Parathyroid adenoma (tissue), 2 donors: ENCODE measurements around the gene ACACB.
A peak's percentile ranks its signal among the peaks of the same experiment; 100 is the strongest.
"Not testable (repeated sequence)": the region's sequence is repeated elsewhere in the genome, so short reads cannot be mapped to it uniquely, and the experiment has no call there.

Experiments
- H2AFZ ChIP-seq: fragments of 300-600 bp; sonication (generic); one replicate; pipeline ENCODE4 v1.7.0; 2017; ENCODE audit warnings: antibody characterized with exemption, mild to moderate bottlenecking
- H3K27ac ChIP-seq: fragments of 300-600 bp; sonication (generic); one replicate; pipeline ENCODE4 v1.7.0; 2017
- H3K27me3 ChIP-seq: fragments of 300-600 bp; sonication (generic); one replicate; pipeline ENCODE4 v1.7.0; 2017; ENCODE audit warnings: low read length; ENCODE audit not compliant: control insufficient read depth, insufficient read depth
- H3K36me3 ChIP-seq: fragments of 300-600 bp; sonication (generic); one replicate; pipeline ENCODE4 v1.7.0; 2017; ENCODE audit warnings: low read length; ENCODE audit not compliant: control insufficient read depth, insufficient read depth
- H3K4me1 ChIP-seq: fragments of 300-600 bp; sonication (generic); one replicate; pipeline ENCODE4 v1.7.0; 2017; ENCODE audit warnings: control low read depth
- H3K4me2 ChIP-seq: fragments of 300-600 bp; sonication (generic); one replicate; pipeline ENCODE4 v1.7.0; 2017; ENCODE audit warnings: low read length
- H3K4me3 ChIP-seq: fragments of 300-600 bp; sonication (generic); one replicate; pipeline ENCODE4 v1.7.0; 2017; ENCODE audit warnings: low read depth, low read length
- H3K79me2 ChIP-seq: fragments of 300-600 bp; sonication (generic); one replicate; pipeline ENCODE4 v1.7.0; 2017; ENCODE audit warnings: control low read depth
- H3K9ac ChIP-seq: fragments of 300-600 bp; sonication (generic); one replicate; pipeline ENCODE4 v1.7.0; 2017; ENCODE audit warnings: mild to moderate bottlenecking
- H3K9me3 ChIP-seq: fragments of 300-600 bp; sonication (generic); one replicate; pipeline ENCODE4 v1.7.0; 2017; ENCODE audit warnings: low read length; ENCODE audit not compliant: control insufficient read depth
- TF ChIP-seq, protein P1 (sequence below): fragments of 300-600 bp; sonication (generic); IDR thresholded peaks from one replicate; pipeline ENCODE4 v1.7.0; 2017; ENCODE audit warnings: antibody characterized with exemption, mild to moderate bottlenecking
- donor health status: primary hyperparathyroidism.

ACACB gene

DNA sequence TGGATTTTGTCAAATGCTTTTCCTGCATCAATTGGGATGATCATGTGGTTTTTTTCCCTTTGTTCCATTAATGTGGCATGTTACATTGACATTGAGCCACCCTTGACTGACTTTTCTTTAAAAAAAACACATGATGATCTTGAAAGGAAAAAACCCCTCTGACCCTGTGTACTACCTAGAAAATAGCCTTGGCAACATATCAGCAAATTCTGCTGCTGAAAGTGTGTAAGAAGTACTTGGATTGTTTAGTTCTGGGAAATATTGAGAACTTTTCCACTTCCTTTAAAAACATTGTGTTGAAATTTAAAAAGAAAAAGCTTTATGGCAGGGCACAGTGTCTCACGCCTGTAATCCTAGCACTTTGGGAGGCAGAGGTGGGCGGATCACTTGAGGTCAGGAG, 20.7 kb downstream of the ACACB start:
- H3K36me3 ChIP-seq: no peaks in the 10 kb centered on the region
- H3K27me3 ChIP-seq: no peaks in the 10 kb centered on the region
- H3K79me2 ChIP-seq: peaks cover 35% of the 10 kb centered on the region
- TF ChIP-seq, protein P1, sequence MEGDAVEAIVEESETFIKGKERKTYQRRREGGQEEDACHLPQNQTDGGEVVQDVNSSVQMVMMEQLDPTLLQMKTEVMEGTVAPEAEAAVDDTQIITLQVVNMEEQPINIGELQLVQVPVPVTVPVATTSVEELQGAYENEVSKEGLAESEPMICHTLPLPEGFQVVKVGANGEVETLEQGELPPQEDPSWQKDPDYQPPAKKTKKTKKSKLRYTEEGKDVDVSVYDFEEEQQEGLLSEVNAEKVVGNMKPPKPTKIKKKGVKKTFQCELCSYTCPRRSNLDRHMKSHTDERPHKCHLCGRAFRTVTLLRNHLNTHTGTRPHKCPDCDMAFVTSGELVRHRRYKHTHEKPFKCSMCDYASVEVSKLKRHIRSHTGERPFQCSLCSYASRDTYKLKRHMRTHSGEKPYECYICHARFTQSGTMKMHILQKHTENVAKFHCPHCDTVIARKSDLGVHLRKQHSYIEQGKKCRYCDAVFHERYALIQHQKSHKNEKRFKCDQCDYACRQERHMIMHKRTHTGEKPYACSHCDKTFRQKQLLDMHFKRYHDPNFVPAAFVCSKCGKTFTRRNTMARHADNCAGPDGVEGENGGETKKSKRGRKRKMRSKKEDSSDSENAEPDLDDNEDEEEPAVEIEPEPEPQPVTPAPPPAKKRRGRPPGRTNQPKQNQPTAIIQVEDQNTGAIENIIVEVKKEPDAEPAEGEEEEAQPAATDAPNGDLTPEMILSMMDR: no peak
- H3K9ac ChIP-seq: no peak overlapping the region
- no peaks in the 10 kb centered on the region for H3K9me3 ChIP-seq
- no peak overlapping the region for H2AFZ ChIP-seq
- H3K4me3 ChIP-seq: no peak overlapping the region
- peak overlapping the region; percentile 13 for H3K27ac ChIP-seq
- no peak overlapping the region for H3K4me2 ChIP-seq
- peaks cover 9% of the 10 kb centered on the region for H3K4me1 ChIP-seq

DNA sequence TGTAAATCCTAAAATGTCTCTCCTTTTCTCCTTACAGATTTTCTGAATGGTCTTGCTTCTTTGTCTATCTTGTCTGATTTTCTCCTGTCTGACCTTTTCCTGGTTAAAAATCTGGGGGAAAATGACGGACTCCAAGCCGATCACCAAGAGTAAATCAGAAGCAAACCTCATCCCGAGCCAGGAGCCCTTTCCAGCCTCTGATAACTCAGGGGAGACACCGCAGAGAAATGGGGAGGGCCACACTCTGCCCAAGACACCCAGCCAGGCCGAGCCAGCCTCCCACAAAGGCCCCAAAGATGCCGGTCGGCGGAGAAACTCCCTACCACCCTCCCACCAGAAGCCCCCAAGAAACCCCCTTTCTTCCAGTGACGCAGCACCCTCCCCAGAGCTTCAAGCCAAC, 23.0 kb downstream of the ACACB start:
- Histone ChIP-seq H3K4me1 (peaks cover 1% of the 10 kb centered on the region), H2AFZ (no peak overlapping the region), H3K79me2 (peaks cover 41% of the 10 kb centered on the region), H3K27ac (no peak overlapping the region), H3K9me3 (no peaks in the 10 kb centered on the region), H3K4me3 (no peak overlapping the region), H3K9ac (no peak overlapping the region), H3K4me2 (no peak overlapping the region), H3K36me3 (no peaks in the 10 kb centered on the region), H3K27me3 (no peaks in the 10 kb centered on the region)
- TF ChIP-seq, protein P1: no peak

DNA sequence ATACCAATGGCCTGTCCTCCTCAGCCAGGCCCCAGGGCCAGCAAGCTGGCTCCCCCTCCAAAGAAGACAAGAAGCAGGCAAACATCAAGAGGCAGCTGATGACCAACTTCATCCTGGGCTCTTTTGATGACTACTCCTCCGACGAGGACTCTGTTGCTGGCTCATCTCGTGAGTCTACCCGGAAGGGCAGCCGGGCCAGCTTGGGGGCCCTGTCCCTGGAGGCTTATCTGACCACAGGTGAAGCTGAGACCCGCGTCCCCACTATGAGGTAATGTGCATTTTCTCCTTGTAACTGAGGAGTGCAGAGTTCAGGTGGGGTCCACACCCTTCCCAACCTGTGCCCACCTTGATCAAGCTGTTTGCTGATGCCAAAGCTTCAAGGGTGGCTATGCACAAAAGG, 23.4 kb downstream of the ACACB start:
- Histone ChIP-seq H3K27me3 (no peaks in the 10 kb centered on the region), H3K27ac (no peak overlapping the region), H3K4me3 (no peak overlapping the region), H3K9ac (no peak overlapping the region), H3K79me2 (peaks cover 42% of the 10 kb centered on the region), H3K4me2 (no peak overlapping the region), H3K9me3 (no peaks in the 10 kb centered on the region), H2AFZ (no peak overlapping the region), H3K4me1 (no peaks in the 10 kb centered on the region), H3K36me3 (no peaks in the 10 kb centered on the region)
- TF ChIP-seq, protein P1: no peak

DNA sequence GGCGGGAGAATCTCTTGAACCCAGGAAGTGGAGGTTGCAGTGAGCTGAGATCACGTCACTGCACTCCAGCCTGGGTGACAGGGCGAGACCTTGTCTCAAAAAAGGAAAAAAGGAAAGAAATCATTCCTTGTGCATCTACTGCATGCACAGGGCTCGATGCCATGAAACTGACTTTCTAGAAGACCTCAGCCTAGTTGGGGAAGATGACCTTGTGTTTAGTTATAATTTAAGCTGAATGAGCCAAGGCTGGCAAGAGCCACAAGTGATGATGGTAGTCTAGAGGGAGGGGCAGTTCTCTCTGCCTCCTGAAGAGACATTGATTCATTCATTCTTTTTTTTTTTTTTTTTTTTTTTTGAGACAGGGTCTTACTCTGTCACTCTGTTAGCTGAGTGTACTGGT, 24.2 kb downstream of the ACACB start:
- Histone ChIP-seq H3K9ac (no peak overlapping the region), H3K79me2 (peaks cover 44% of the 10 kb centered on the region), H3K4me2 (no peak overlapping the region), H3K36me3 (no peaks in the 10 kb centered on the region), H2AFZ (no peak overlapping the region), H3K4me1 (no peaks in the 10 kb centered on the region), H3K4me3 (no peak overlapping the region), H3K27me3 (no peaks in the 10 kb centered on the region), H3K9me3 (no peaks in the 10 kb centered on the region), H3K27ac (no peak overlapping the region)
- TF ChIP-seq, protein P1: no peak

DNA sequence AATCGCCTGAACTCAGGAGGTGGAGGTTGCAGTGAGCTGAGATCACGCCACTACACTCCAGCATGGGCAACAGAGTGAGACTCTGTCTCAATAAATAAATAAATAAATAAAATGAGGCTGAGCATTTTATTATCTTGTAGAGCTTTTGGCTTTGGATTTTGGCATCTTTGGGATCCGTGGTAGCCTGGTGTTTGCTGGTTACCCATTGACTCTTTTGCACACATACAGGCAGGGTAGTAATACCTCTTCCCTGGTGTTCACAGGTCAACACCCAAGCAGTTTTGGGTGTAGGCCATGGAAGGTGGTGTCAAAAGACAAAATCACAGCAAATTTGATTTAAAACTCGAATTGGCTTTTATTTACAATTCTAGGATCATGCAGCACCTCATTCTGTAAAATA, 27.8 kb downstream of the ACACB start:
- H3K4me1 ChIP-seq: no peaks in the 10 kb centered on the region
- no peak overlapping the region for H3K9ac ChIP-seq
- H3K27me3 ChIP-seq: no peaks in the 10 kb centered on the region
- no peak overlapping the region for H3K4me2 ChIP-seq
- H3K79me2 ChIP-seq: peaks cover 27% of the 10 kb centered on the region
- no peak overlapping the region for H3K4me3 ChIP-seq
- TF ChIP-seq, protein P1: no peak
- H3K9me3 ChIP-seq: no peaks in the 10 kb centered on the region
- H3K27ac ChIP-seq: no peak overlapping the region
- H2AFZ ChIP-seq: no peak overlapping the region
- no peaks in the 10 kb centered on the region for H3K36me3 ChIP-seq

DNA sequence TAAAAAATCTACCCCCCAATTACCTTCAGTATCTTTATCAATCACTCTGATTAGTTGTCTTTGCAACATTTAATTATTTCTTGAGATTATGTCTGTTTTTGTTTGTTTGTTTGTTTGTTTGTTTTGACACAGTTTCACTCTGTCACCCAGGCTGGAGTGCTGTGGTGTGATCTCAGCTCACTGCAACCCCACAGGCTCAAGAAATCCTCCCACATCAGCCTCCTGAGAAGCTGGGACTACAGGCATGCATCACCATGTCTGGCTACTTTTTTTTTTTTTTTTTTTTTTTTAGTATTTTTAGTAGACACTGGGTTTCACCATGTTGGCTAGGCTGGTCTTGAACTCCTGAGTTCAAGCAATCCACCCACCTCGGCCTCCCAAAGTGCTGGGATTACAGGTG, 30.7 kb downstream of the ACACB start:
- not testable (repeated sequence) for H3K4me2 ChIP-seq, H3K27ac ChIP-seq, H3K4me3 ChIP-seq, H3K36me3 ChIP-seq, H3K9ac ChIP-seq, H2AFZ ChIP-seq, H3K9me3 ChIP-seq, H3K4me1 ChIP-seq, H3K27me3 ChIP-seq
- H3K79me2 ChIP-seq: peaks cover 29% of the 10 kb centered on the region
